H1 (cell line): ENCODE data around the gene ADGRF5.

ENCODE experiments used
- EZH2 ChIP-seq: fragments of 200-600 bp; sonication (generic); IDR thresholded peaks from 2 replicates; pipeline ENCODE4 v1.7.1; 2012; ENCODE audit warnings: low read depth, mild to moderate bottlenecking, moderate library complexity, low read length, inconsistent platforms; ENCODE audit not compliant: severe bottlenecking
- POLR2AphosphoS5 ChIP-seq: IDR thresholded peaks from 2 replicates; pipeline ENCODE4 v1.6.1; 2011; ENCODE audit warnings: low read depth, low read length
- POU5F1 ChIP-seq: IDR thresholded peaks from 2 replicates; pipeline ENCODE4 v1.6.1; 2011; ENCODE audit warnings: low read depth, mild to moderate bottlenecking, low read length, moderate library complexity
- SAP30 ChIP-seq: fragments of 300-600 bp; sonication (generic); IDR thresholded peaks from 2 replicates; pipeline ENCODE4 v1.7.1; 2012; ENCODE audit warnings: low read length, moderate library complexity, mild to moderate bottlenecking, inconsistent platforms; ENCODE audit not compliant: insufficient read depth, insufficient replicate concordance
- TF ChIP-seq, protein P1 (sequence below), 3 experiments: IDR thresholded peaks; 1 replicate in 2 of 3; 2 replicates in 1 of 3; pipeline versions ENCODE4 v1.5.1 to v1.6.1; 2011; ENCODE audit warnings: low read length in 3 of 3, mild to moderate bottlenecking in 3 of 3, inconsistent platforms in 2 of 3, low read depth in 1 of 3, moderate library complexity in 1 of 3; ENCODE audit not compliant: insufficient read depth in 1 of 3; ENCODE audit errors: control extremely low read depth in 1 of 3
- TF ChIP-seq, protein P2 (sequence below): IDR thresholded peaks from 2 replicates; pipeline ENCODE4 v1.6.1; 2012; ENCODE audit warnings: low read length, inconsistent platforms

DNA sequence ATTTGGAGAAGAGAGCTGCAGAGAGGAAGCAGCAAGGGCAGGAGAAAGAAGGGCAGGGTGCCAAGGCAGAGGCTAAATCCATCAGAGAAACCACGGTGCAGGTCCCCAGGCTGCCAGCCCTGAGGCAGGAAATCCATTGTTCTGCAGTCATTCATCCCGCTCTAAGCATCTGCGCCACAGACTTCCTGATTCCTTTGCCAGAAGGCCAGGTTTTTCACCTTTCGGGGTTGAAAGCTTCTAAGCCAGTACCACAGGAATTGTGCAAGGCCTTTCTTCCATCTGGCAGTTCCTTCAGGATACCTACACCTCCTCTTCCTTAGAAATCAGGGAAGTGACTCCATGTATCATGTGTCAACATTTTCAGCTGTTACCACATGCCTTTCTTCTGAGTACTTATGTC, 45.6 kb downstream of the ADGRF5 start:
- TF ChIP-seq POLR2AphosphoS5: no peak
- TF ChIP-seq, protein P1, sequence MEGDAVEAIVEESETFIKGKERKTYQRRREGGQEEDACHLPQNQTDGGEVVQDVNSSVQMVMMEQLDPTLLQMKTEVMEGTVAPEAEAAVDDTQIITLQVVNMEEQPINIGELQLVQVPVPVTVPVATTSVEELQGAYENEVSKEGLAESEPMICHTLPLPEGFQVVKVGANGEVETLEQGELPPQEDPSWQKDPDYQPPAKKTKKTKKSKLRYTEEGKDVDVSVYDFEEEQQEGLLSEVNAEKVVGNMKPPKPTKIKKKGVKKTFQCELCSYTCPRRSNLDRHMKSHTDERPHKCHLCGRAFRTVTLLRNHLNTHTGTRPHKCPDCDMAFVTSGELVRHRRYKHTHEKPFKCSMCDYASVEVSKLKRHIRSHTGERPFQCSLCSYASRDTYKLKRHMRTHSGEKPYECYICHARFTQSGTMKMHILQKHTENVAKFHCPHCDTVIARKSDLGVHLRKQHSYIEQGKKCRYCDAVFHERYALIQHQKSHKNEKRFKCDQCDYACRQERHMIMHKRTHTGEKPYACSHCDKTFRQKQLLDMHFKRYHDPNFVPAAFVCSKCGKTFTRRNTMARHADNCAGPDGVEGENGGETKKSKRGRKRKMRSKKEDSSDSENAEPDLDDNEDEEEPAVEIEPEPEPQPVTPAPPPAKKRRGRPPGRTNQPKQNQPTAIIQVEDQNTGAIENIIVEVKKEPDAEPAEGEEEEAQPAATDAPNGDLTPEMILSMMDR (IDR thresholded peaks at IDR 0.05; ENCODE audit: control extremely low read depth in 1 of 3, insufficient read depth in 1 of 3, low read depth in 1 of 3, low read length in 3 of 3): no peak
- TF ChIP-seq EZH2: no peak
- no peak for TF ChIP-seq POU5F1
- TF ChIP-seq, protein P2, sequence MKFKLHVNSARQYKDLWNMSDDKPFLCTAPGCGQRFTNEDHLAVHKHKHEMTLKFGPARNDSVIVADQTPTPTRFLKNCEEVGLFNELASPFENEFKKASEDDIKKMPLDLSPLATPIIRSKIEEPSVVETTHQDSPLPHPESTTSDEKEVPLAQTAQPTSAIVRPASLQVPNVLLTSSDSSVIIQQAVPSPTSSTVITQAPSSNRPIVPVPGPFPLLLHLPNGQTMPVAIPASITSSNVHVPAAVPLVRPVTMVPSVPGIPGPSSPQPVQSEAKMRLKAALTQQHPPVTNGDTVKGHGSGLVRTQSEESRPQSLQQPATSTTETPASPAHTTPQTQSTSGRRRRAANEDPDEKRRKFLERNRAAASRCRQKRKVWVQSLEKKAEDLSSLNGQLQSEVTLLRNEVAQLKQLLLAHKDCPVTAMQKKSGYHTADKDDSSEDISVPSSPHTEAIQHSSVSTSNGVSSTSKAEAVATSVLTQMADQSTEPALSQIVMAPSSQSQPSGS: no peak
- no peak for TF ChIP-seq SAP30
